Hepatocyte (in vitro differentiated cells): Measurements from ENCODE around the gene SP100.

Source experiments
- CTCF ChIP-seq: fragments of 200-600 bp; sonication (generic); IDR thresholded peaks from 2 replicates; pipeline ENCODE4 v1.5.1; 2016; ENCODE audit warnings: antibody characterized with exemption, mild to moderate bottlenecking; ENCODE audit not compliant: poor library complexity
- EZH2 ChIP-seq: fragments of 200-600 bp; sonication (generic); IDR thresholded peaks from 2 replicates; pipeline ENCODE4 v1.6.1; 2016; ENCODE audit warnings: antibody characterized with exemption, mild to moderate bottlenecking, borderline replicate concordance
- EZH2phosphoT487 ChIP-seq: fragments of 200-600 bp; sonication (generic); IDR thresholded peaks from one replicate; pipeline ENCODE4 v1.6.1; 2018; ENCODE audit warnings: antibody characterized with exemption, mild to moderate bottlenecking, low read depth, moderate library complexity; ENCODE audit not compliant: unreplicated experiment, severe bottlenecking

- TF ChIP-seq CTCF = no peak
- no peak for TF ChIP-seq EZH2
- no peak for TF ChIP-seq EZH2phosphoT487
Measured at GRCh38 chr2:230552181-230552580, 136.2 kb downstream of the SP100 start.
